ENCODE data around the gene ZYX.

DNA sequence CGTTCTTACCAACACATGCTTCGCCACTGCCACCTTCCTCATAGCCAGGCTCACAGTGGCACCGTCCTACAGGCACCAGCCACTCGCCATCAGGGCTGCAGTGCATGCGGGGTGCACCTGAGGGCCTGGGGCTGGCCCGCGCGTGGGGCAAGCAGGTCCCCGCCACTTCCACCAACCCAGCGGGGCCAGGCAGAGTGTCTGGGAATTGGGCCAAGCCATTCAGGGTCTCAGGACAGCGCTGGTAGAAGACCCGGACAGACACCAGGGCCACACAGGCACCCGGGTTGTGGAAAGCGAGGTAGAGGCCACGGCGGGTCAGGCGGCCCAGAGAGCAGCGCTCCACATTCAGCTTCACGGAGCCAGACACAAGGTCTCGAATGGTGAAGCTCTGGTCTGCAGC is 18.5 kb downstream of the ZYX start:
- TF ChIP-seq, protein P1, sequence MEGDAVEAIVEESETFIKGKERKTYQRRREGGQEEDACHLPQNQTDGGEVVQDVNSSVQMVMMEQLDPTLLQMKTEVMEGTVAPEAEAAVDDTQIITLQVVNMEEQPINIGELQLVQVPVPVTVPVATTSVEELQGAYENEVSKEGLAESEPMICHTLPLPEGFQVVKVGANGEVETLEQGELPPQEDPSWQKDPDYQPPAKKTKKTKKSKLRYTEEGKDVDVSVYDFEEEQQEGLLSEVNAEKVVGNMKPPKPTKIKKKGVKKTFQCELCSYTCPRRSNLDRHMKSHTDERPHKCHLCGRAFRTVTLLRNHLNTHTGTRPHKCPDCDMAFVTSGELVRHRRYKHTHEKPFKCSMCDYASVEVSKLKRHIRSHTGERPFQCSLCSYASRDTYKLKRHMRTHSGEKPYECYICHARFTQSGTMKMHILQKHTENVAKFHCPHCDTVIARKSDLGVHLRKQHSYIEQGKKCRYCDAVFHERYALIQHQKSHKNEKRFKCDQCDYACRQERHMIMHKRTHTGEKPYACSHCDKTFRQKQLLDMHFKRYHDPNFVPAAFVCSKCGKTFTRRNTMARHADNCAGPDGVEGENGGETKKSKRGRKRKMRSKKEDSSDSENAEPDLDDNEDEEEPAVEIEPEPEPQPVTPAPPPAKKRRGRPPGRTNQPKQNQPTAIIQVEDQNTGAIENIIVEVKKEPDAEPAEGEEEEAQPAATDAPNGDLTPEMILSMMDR (IDR thresholded peaks at IDR 0.05): no peak
- no peak for TF ChIP-seq POLR2A (IDR thresholded peaks at IDR 0.05)
- TF ChIP-seq EP300 (IDR thresholded peaks at IDR 0.05): no peak
- no peak for TF ChIP-seq POLR2AphosphoS5 (IDR thresholded peaks at IDR 0.05)

Measured in gastroesophageal sphincter (tissue), 3 donors.